A549 (cell line): ENCODE data around the gene BLTP3B. TPM values are rescaled to one million over a fixed set of nuclear protein-coding genes. Genes with fewer than 3 reads are reported as not detected.

Experiments
- ATAC-seq, 2 experiments: fragments of 200-7000 bp in 1 of 2; fragments of >200 bp in 1 of 2; cut with Nextera tagmentation in 1 of 2; cut with Tn5 transposase in 1 of 2; 3 replicates each; pipeline versions ENCODE4 v1.8.0 to v1.9.1; 2018 to 2020; ENCODE audit warnings: mild to moderate bottlenecking in 1 of 2, moderate library complexity in 1 of 2
- CTCF ChIA-PET: fragments of 300-600 bp; sonication (Branson Sonifier 250); formaldehyde crosslinking; extraction: SDS; loops from one replicate; lab custom pipeline; 2021; ENCODE audit warnings: antibody characterized with exemption, inconsistent platforms; lab: Yijun Ruan, JAX
- POLR2A ChIA-PET: fragments of 350-600 bp; formaldehyde crosslinking; extraction: SDS; loops from one replicate; lab custom pipeline; 2021; ENCODE audit warnings: antibody characterized with exemption, inconsistent platforms; lab: Yijun Ruan, JAX
- DNase-seq, 2 experiments: peaks; one replicate each; pipeline versions ENCODE4 v3.0.0 to v3.0.0-alpha.2; 2011 to 2016; ENCODE audit warnings: low read depth in 1 of 2, low spot score in 1 of 2
- FAIRE-seq: peaks from 2 replicates; lab custom pipeline; 2011; peaks lifted over from hg19 to GRCh38; lab: Jason Lieb, UNC
- H3K27ac ChIP-seq, 2 experiments: fragments of >200 bp; sonication (Bioruptor Twin); formaldehyde crosslinking; 3 replicates each; pipeline ENCODE4 v1.5.1; 2016 to 2017
- H3K4me1 ChIP-seq: fragments of >200 bp; sonication (Bioruptor Twin); formaldehyde crosslinking; 3 replicates; pipeline ENCODE4 v1.6.1; 2016
- H3K4me2 ChIP-seq: fragments of >200 bp; sonication (Bioruptor Twin); formaldehyde crosslinking; 3 replicates; pipeline ENCODE4 v1.6.1; 2016
- H3K4me3 ChIP-seq: fragments of >200 bp; sonication (Bioruptor Twin); formaldehyde crosslinking; 3 replicates; pipeline ENCODE4 v1.5.1; 2016
- H3K9me3 ChIP-seq: fragments of >200 bp; sonication (Bioruptor Twin); formaldehyde crosslinking; 3 replicates; pipeline ENCODE4 v1.6.1; 2016
- BHLHE40 ChIP-seq: IDR thresholded peaks from 2 replicates; pipeline ENCODE4 v1.6.1; 2012; ENCODE audit warnings: low read depth, low read length, inconsistent platforms
- CBX8 ChIP-seq: fragments of 200-600 bp; sonication (generic); IDR thresholded peaks from 2 replicates; pipeline ENCODE4 v1.6.1; 2016
- EHMT2 ChIP-seq: fragments of 200-600 bp; sonication (generic); IDR thresholded peaks from 2 replicates; pipeline ENCODE4 v1.6.1; 2016; ENCODE audit warnings: antibody characterized with exemption, low read depth, mild to moderate bottlenecking, moderate library complexity
- FOSL2 ChIP-seq, 2 experiments: fragments of 450-650 bp in 1 of 2; fragments of >200 bp in 1 of 2; sonication (Bioruptor Twin) in 1 of 2; formaldehyde crosslinking; IDR thresholded peaks; 2 replicates each; pipeline versions ENCODE4 v1.5.0 to v1.6.1; 2016 to 2020; ENCODE audit warnings: mild to moderate bottlenecking in 1 of 2, moderate library complexity in 1 of 2
- GATA3 ChIP-seq: IDR thresholded peaks from 2 replicates; pipeline ENCODE4 v1.6.1; 2012; ENCODE audit warnings: borderline replicate concordance
- HEYL ChIP-seq: fragments of 250-450 bp; sonication (Bioruptor Pico); IDR thresholded peaks from 2 replicates; pipeline ENCODE4 v1.8.0; 2021; ENCODE audit warnings: mild to moderate bottlenecking, moderate library complexity
- HOXB5 ChIP-seq: fragments of 250-450 bp; sonication (Bioruptor Pico); IDR thresholded peaks from 2 replicates; pipeline ENCODE4 v1.5.0; 2020; ENCODE audit warnings: mild to moderate bottlenecking, moderate library complexity
- JUN ChIP-seq, 2 experiments: fragments of >200 bp; sonication (Bioruptor Twin); formaldehyde crosslinking; IDR thresholded peaks; 2 replicates in 1 of 2; 3 replicates in 1 of 2; pipeline ENCODE4 v1.6.1; 2016 to 2017
- JUNB ChIP-seq: fragments of >200 bp; sonication (Bioruptor Twin); formaldehyde crosslinking; IDR thresholded peaks from 2 replicates; pipeline ENCODE4 v1.6.1; 2016
- KDM1A ChIP-seq: fragments of 200-600 bp; sonication (generic); IDR thresholded peaks from 2 replicates; pipeline ENCODE4 v1.6.1; 2016; ENCODE audit warnings: low read depth, mild to moderate bottlenecking
- MAFK ChIP-seq: fragments of 450-650 bp; IDR thresholded peaks from 2 replicates; pipeline ENCODE4 v1.6.1; 2014; ENCODE audit not compliant: partially characterized antibody
- RAD21 ChIP-seq, 2 experiments: fragments of >200 bp in 1 of 2; sonication (Bioruptor Twin) in 1 of 2; formaldehyde crosslinking in 1 of 2; IDR thresholded peaks in 1 of 2; conservative IDR thresholded peaks in 1 of 2; 2 replicates in 1 of 2; 3 replicates in 1 of 2; pipeline ENCODE4 v1.6.1; 2012 to 2018; ENCODE audit warnings: inconsistent platforms in 1 of 2
- RCOR1 ChIP-seq: fragments of 150-350 bp; IDR thresholded peaks from 2 replicates; pipeline ENCODE4 v1.6.1; 2014; ENCODE audit warnings: antibody characterized with exemption, low read length, low read depth
- RFX5 ChIP-seq: fragments of 450-650 bp; IDR thresholded peaks from 2 replicates; pipeline ENCODE4 v1.7.1; 2014; ENCODE audit warnings: antibody characterized with exemption, mild to moderate bottlenecking, moderate library complexity
- SMC3 ChIP-seq: fragments of >200 bp; sonication (Bioruptor Twin); formaldehyde crosslinking; IDR thresholded peaks from 3 replicates; pipeline ENCODE4 v1.6.1; 2018; ENCODE audit warnings: inconsistent platforms
- ZC3H11A ChIP-seq: fragments of 450-650 bp; IDR thresholded peaks from 2 replicates; pipeline ENCODE4 v1.6.1; 2014; ENCODE audit warnings: antibody characterized with exemption, mild to moderate bottlenecking
- ZFP36 ChIP-seq: fragments of 450-650 bp; IDR thresholded peaks from 2 replicates; pipeline ENCODE4 v1.6.1; 2014; ENCODE audit warnings: borderline replicate concordance; ENCODE audit not compliant: partially characterized antibody
- ZNF302 ChIP-seq: fragments of 250-450 bp; sonication (Bioruptor Pico); IDR thresholded peaks from 2 replicates; pipeline ENCODE4 v1.9.0; 2021; ENCODE audit warnings: inconsistent platforms, mild to moderate bottlenecking, moderate library complexity
- ZSCAN20 ChIP-seq: fragments of 250-450 bp; sonication (Bioruptor Pico); IDR thresholded peaks from 2 replicates; pipeline ENCODE4 v1.8.0; 2022; ENCODE audit warnings: mild to moderate bottlenecking, moderate library complexity
- WGBS: methylation state at CpG from one replicate; pipeline ENCODE4 v1.1.6; 2017; ENCODE audit errors: missing lambda C conversion rate; 5-methylcytosine and 5-hydroxymethylcytosine counted together
- polyA plus RNA-seq, 4 experiments: library from polyadenylated mRNA; depleted of rRNA in 3 of 4; stranded (reverse); fragments of >200 nt; fragmentation: RNase III in 1 of 4; extraction: RNeasy Plus Mini Kit Qiagen cat#74134 plus additional on column Dnase treatment in 1 of 4; gene quantifications; 2 replicates in 3 of 4; 3 replicates in 1 of 4; pipeline ENCODE4 v1.2.3, GENCODE V29; 2011 to 2017
- TF ChIP-seq, protein P1 (sequence below): fragments of 450-650 bp; IDR thresholded peaks from 2 replicates; pipeline ENCODE4 v1.6.1; 2014; ENCODE audit warnings: antibody characterized with exemption
- TF ChIP-seq, protein P2 (sequence below): fragments of >200 bp; sonication (Bioruptor Twin); formaldehyde crosslinking; IDR thresholded peaks from 2 replicates; pipeline ENCODE4 v1.6.1; 2016
- TF ChIP-seq, protein P3 (sequence below): IDR thresholded peaks from 2 replicates; pipeline ENCODE4 v1.6.1; 2012; ENCODE audit warnings: low read depth, borderline replicate concordance
- TF ChIP-seq, protein P4 (sequence below): fragments of 150-350 bp; IDR thresholded peaks from 2 replicates; pipeline ENCODE4 v1.6.1; 2014; ENCODE audit warnings: low read depth, mild to moderate bottlenecking, low read length
- TF ChIP-seq, protein P5 (sequence below): fragments of >200 bp; sonication (Bioruptor Twin); formaldehyde crosslinking; IDR thresholded peaks from 3 replicates; pipeline ENCODE4 v1.6.1; 2016
- TF ChIP-seq, protein P6 (sequence below): IDR thresholded peaks from 2 replicates; pipeline ENCODE4 v1.6.1; 2012
- TF ChIP-seq, protein P7 (sequence below): fragments of 250-450 bp; sonication (Bioruptor Pico); IDR thresholded peaks from 2 replicates; pipeline ENCODE4 v1.5.0; 2020; ENCODE audit warnings: low read depth, mild to moderate bottlenecking, moderate library complexity

The BLTP3B gene
- polyA plus RNA-seq, 2 of the 4 experiments (the other 2 are of a cell fraction): 11.2 to 38.8 TPM

DNA sequence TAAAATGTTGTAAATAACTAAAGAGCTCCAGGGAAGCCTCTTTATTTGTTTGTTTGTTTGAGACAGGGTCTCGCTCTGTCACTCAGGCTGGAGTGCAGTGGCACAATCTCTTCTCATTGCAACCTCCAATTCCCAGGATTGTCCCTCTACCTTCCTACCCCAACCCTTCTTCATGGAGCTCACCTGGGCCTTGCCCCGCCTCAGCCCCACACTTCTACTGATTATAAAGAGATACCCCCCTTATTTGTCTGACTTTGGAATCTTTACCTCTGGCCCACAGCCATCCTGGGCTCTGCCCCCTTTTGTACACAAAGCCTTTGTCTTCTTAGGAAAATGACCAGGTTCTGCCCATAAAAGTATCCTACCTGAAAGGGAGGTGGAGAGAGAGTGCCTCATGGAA lies 9.1 kb upstream of the BLTP3B start:
- TF ChIP-seq, protein P1, sequence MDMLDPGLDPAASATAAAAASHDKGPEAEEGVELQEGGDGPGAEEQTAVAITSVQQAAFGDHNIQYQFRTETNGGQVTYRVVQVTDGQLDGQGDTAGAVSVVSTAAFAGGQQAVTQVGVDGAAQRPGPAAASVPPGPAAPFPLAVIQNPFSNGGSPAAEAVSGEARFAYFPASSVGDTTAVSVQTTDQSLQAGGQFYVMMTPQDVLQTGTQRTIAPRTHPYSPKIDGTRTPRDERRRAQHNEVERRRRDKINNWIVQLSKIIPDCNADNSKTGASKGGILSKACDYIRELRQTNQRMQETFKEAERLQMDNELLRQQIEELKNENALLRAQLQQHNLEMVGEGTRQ: no peak
- TF ChIP-seq, protein P2, sequence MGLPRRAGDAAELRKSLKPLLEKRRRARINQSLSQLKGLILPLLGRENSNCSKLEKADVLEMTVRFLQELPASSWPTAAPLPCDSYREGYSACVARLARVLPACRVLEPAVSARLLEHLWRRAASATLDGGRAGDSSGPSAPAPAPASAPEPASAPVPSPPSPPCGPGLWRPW: no peak
- TF ChIP-seq FOSL2 (IDR thresholded peaks at IDR 0.05) (no peak), FOSL2 (CRISPR knock-in tag; IDR thresholded peaks at IDR 0.05) (no peak), ZNF302 (CRISPR knock-in tag) (no peak), SMC3 (no peak), MAFK (no peak)
- TF ChIP-seq, all 56 proteins: peak for 0
- no peak for ATAC-seq
- ChIA-PET CTCF (interaction anchor here (0.6 kb wide), 1 partner anchor 19 kb away, joined by 4 read pairs; no protein-coding TSS in a partner anchor), POLR2A (no interaction called here)
- WGBS: 90% methylated on average over 2 of the region's 2 CpGs
- Histone ChIP-seq H3K4me2 (no peak overlapping the region), H3K9me3 (no peaks in the 10 kb centered on the region), H3K4me1 (no peaks in the 10 kb centered on the region), H3K4me3 (no peak overlapping the region), H3K27ac (no peak overlapping the region)
- no peak for DNase-seq
- no peak for FAIRE-seq

DNA sequence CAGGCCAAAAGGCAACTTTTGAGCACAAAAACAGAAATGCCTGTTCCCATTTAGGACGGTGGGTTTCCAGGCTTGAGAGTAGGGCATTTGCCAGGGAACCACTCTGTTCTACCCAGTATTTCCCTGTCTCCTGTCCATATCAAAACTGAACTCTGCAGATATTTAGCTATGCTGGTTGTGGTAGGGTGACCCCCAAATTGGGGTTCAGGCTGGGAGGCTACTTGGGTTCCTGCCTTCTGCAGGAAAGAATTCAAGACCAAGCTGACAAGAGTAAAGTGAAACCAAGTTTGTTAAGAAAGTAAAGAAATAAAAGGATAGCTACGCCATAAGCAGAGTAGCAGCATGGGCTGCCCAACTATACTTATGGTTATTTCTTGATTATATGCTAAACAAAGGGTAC lies 3.6 kb upstream of the BLTP3B start:
- 91% methylated on average over 2 of the region's 2 CpGs for WGBS
- DNase-seq: no peak
- CTCF ChIA-PET: interaction anchor here (0.7 to 3.9 kb wide), 3 partner anchors 8 to 12 kb away, joined by 3 to 15 read pairs (median 3); no protein-coding TSS in a partner anchor
- H3K4me3 ChIP-seq: no peak overlapping the region
- no peak for TF ChIP-seq FOSL2 (IDR thresholded peaks at IDR 0.05)
- no peak for TF ChIP-seq FOSL2 (CRISPR knock-in tag; IDR thresholded peaks at IDR 0.05)
- no peak for TF ChIP-seq ZSCAN20
- TF ChIP-seq ZNF302 (CRISPR knock-in tag): no peak
- TF ChIP-seq JUN (IDR thresholded peaks at IDR 0.05): no peak
- no peak for TF ChIP-seq RAD21 (conservative IDR thresholded peaks at IDR 0.05 in 1 of 2, IDR thresholded peaks at IDR 0.05 in 1 of 2)
- TF ChIP-seq, protein P3, sequence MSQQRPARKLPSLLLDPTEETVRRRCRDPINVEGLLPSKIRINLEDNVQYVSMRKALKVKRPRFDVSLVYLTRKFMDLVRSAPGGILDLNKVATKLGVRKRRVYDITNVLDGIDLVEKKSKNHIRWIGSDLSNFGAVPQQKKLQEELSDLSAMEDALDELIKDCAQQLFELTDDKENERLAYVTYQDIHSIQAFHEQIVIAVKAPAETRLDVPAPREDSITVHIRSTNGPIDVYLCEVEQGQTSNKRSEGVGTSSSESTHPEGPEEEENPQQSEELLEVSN: no peak
- TF ChIP-seq BHLHE40: no peak
- no peaks in the 10 kb centered on the region for H3K9me3 ChIP-seq
- H3K4me2 ChIP-seq: no peak overlapping the region
- ATAC-seq: no peak
- no peak overlapping the region for H3K27ac ChIP-seq
- no peak for FAIRE-seq
- POLR2A ChIA-PET: no interaction called here
- H3K4me1 ChIP-seq: peaks cover 10% of the 10 kb centered on the region

DNA sequence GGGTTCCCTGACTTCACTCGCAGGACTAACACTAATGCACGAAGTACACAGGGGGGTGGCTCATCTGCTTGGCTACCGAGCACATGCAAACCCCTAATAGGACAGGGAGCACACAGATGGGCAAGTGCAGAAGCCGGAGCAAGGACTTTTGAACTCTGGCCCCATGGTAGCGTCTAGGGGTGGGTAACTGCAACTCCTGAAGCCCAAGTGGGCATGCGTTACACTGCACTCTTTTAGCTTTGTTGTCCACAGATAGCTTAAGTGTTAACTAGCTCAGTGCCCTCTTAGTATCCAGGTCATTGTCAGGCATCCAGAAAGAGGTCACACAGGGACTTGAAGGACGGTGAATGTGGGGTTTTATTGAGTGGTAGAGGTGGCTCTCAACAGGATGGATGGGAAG lies 3.0 kb upstream of the BLTP3B start:
- FAIRE-seq (no peak), ATAC-seq (no peak), DNase-seq (no peak)
- Histone ChIP-seq H3K4me3 (no peak overlapping the region), H3K27ac (no peak overlapping the region), H3K9me3 (no peaks in the 10 kb centered on the region), H3K4me2 (no peak overlapping the region), H3K4me1 (peaks cover 16% of the 10 kb centered on the region)
- 84% methylated on average over 7 of the region's 7 CpGs for WGBS
- POLR2A ChIA-PET: no interaction called here
- CTCF ChIA-PET: interaction anchor here (1.5 to 3.9 kb wide), 2 partner anchors 9 to 13 kb away, joined by 3 to 15 read pairs; no protein-coding TSS in a partner anchor
- TF ChIP-seq SMC3 (no peak), ZSCAN20 (no peak), ZNF302 (CRISPR knock-in tag) (no peak), CBX8 (no peak), JUNB (no peak), EHMT2 (no peak), KDM1A (no peak), HOXB5 (CRISPR knock-in tag) (no peak), GATA3 (no peak), ZC3H11A (no peak), RCOR1 (no peak), HEYL (CRISPR knock-in tag) (no peak), RFX5 (no peak), ZFP36 (no peak)
- TF ChIP-seq, protein P4, sequence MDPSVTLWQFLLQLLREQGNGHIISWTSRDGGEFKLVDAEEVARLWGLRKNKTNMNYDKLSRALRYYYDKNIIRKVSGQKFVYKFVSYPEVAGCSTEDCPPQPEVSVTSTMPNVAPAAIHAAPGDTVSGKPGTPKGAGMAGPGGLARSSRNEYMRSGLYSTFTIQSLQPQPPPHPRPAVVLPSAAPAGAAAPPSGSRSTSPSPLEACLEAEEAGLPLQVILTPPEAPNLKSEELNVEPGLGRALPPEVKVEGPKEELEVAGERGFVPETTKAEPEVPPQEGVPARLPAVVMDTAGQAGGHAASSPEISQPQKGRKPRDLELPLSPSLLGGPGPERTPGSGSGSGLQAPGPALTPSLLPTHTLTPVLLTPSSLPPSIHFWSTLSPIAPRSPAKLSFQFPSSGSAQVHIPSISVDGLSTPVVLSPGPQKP: no peak
- TF ChIP-seq, protein P5, sequence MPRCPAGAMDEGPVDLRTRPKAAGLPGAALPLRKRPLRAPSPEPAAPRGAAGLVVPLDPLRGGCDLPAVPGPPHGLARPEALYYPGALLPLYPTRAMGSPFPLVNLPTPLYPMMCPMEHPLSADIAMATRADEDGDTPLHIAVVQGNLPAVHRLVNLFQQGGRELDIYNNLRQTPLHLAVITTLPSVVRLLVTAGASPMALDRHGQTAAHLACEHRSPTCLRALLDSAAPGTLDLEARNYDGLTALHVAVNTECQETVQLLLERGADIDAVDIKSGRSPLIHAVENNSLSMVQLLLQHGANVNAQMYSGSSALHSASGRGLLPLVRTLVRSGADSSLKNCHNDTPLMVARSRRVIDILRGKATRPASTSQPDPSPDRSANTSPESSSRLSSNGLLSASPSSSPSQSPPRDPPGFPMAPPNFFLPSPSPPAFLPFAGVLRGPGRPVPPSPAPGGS: no peak
- TF ChIP-seq, protein P6, sequence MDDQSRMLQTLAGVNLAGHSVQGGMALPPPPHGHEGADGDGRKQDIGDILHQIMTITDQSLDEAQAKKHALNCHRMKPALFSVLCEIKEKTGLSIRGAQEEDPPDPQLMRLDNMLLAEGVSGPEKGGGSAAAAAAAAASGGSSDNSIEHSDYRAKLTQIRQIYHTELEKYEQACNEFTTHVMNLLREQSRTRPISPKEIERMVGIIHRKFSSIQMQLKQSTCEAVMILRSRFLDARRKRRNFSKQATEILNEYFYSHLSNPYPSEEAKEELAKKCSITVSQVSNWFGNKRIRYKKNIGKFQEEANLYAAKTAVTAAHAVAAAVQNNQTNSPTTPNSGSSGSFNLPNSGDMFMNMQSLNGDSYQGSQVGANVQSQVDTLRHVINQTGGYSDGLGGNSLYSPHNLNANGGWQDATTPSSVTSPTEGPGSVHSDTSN: no peak
- TF ChIP-seq, protein P7, sequence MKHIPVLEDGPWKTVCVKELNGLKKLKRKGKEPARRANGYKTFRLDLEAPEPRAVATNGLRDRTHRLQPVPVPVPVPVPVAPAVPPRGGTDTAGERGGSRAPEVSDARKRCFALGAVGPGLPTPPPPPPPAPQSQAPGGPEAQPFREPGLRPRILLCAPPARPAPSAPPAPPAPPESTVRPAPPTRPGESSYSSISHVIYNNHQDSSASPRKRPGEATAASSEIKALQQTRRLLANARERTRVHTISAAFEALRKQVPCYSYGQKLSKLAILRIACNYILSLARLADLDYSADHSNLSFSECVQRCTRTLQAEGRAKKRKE (CRISPR knock-in tag): no peak
